Right lobe of liver (tissue), 4 donors: ENCODE results near the gene ABL2.

Source experiments
- CTCF ChIP-seq, 4 donors: fragments of 200-600 bp in 3 of 4; fragments of 450-650 bp in 1 of 4; IDR thresholded peaks; one replicate each; pipeline versions ENCODE4 v1.5.1 to v1.8.0; 2016 to 2022; ENCODE audit warnings: antibody characterized with exemption in 4 of 4, mild to moderate bottlenecking in 2 of 4
- POLR2A ChIP-seq: fragments of 450-650 bp; IDR thresholded peaks from one replicate; pipeline ENCODE4 v1.6.1; 2017; ENCODE audit warnings: antibody characterized with exemption, mild to moderate bottlenecking
- donor health status: DM: no; HTN: no; CAD: no.
- donor health status: DM: no; HTN: no; CAD: no.
- donor health status: DM: no; HTN: yes; CAD: no.

GRCh38 chr1:179264507-179264906, 35.0 kb upstream of the ABL2 start:
- TF ChIP-seq POLR2A (no peak), CTCF (IDR thresholded peaks at IDR 0.05) (no peak)
